SW 1271 (cell line): ENCODE measurements around the gene FAM135A.
"Not testable (repeated sequence)": the region's sequence is repeated elsewhere in the genome, so short reads cannot be mapped to it uniquely, and the experiment has no call there.

Experiments used
- DNase-seq, 2 experiments: peaks; one replicate each; lab custom pipeline; 2025; lab: John Stamatoyannopoulos, UW

FAM135A gene

DNA sequence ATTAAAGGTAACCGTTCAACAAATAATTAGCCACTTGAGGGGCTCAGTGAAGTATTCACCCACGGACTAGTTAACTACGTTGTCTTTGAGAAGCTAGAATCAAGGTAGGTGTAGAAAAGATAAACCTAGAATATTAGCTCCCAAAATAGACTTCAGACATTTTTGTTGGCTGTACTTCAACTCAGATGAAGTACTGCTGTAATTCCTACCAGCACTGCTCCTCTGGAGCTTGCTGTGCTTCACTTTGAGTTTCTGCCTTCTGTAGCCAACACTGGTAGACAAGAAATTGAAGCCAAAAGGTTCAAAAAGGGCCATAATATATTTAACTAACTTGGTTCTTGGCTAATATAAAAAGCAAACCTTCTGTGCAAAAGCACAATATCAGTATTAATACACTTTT is 134.6 kb downstream of the FAM135A start:
- DNase-seq = no peak

DNA sequence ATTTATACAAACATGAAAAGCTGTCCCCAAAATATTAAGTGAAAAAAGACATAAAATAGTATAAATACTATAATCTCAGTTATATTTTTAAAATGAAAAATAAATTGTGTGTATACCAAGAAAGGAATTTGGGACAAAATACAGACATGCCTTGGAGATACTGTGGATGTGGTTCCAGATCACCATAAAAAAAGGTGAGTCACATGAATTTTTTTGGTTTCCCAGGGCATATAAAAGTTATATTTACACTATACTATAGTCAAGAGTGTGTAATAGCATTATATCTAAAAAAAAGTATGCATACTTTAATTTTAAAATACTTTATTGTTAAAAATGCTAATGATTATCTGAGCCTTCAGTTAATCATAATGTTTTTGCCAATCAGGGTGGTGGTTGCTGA is 136.0 kb downstream of the FAM135A start:
- no peak for DNase-seq

DNA sequence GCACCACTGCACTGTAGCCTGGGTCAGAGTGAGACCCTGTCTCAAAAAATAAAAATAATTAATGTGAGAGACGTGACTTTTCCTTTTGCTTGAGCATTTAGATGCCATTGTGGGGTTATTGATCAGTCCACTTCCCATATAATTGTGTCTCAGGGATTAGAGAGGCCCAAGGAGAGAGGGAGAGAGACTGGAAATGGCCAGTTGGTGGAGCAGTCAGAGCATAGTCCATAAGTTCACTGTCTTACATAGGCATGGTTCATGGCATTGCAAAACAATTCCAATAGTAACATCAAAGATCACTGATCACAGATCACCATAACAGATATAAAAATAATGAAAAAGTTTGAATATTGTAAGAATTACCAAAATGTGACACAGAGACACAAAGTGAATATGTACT is 138.3 kb downstream of the FAM135A start:
- DNase-seq = no peak

DNA sequence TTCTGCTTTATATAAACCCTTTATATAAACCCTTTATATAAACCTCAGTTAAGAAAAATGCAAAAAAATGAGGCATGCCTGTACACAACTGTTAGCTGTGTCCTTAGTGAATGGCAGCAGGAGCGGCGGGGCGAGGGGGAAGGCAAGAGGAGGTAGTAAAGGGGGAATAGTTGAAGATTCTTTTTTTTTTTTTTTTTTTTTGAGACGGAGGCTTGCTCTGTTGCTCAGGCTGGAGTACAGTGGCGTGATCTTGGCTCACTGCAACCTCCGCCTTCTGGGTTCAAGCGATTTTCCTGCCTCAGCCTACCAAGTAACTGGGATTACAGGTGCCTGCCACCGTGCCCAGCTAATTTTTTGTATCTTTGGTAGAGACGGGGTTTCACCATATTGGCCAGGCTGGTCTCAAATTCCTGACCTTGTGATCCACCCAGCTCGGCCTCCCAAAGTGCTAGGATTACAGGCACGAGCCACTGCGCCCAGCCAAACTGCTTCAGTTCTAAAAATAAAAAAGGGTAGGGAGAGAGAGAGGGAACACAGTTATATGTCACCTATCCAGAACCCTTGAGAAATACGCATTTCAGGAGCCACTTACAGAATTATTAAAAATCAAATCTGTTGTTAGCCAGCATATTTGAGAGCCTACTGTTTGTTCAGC is 139.1 kb downstream of the FAM135A start:
- not testable (repeated sequence) for DNase-seq

DNA sequence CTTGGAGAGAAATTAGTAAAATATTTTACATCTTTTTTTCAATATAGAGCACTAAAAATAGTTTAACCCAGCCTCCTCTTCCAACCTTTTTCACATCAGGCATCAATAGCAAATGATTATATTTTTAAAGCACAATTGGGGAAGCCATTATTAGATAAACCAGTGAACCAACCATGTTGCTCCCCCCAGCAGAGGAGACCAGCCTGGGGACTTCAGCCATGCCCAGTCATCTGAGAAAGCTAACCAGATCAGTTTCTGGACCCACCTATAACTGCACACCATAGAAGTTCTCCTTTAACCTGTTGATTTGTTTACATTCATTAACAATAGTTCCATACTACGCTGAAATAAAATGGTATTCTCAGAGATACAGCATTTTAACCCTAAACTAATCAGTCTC is 139.7 kb downstream of the FAM135A start:
- DNase-seq = no peak

DNA sequence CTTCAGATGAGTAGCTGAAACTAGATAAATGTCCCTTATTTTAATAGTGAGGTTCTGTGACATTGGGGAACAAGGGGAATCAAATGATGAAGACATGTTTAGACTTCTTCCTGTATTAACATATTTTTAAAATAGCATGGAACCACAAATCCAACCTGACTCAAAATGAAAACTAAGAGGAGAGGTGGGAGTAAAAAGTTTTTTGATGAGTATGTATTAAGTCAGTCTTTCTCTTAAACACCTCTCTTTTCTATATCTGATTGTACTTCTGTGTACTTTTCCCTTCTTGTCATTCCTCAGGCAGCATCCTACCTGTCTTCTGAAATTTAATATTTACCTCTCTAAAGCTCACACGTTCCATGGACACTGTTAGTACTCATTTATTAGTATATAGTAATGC is 144.7 kb downstream of the FAM135A start:
- DNase-seq = no peak

DNA sequence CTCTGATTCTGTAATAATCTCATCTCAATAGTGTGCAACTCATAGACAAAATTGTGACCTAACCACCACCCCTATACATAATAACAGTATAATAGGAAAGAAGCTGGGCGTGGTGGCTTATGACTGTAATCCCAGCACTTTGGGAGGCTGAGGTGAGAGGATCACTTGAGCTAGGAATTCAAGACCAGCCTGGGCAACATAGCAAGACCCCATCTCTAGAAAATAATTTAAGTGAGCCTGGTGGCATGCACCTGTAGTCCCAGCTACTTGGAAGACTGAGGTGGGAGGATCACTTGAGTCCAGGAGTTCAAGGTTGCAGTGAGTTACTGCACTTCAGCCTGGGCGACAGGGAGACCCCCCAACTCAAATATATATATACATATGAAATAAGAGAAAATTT is 149.1 kb downstream of the FAM135A start:
- not testable (repeated sequence) for DNase-seq

DNA sequence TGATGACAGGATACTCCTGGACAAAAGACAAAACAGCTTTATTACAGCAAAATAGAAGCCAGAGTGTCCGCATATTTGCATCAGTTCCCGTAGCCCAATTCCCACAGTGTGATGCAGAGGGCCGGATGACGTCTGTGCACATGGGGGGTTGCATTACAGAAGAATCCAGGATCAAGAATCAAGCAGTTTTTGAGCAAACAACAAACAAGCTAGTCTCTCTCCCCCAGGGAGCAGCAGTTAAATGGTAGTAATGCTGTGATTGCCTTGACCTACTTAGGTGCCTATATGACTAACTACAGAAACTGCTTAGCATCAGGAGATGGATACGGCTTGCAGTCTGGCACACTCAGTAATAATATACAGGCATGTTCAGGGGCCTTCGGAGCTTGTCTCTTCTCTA is 150.2 kb downstream of the FAM135A start:
- DNase-seq = no peak

DNA sequence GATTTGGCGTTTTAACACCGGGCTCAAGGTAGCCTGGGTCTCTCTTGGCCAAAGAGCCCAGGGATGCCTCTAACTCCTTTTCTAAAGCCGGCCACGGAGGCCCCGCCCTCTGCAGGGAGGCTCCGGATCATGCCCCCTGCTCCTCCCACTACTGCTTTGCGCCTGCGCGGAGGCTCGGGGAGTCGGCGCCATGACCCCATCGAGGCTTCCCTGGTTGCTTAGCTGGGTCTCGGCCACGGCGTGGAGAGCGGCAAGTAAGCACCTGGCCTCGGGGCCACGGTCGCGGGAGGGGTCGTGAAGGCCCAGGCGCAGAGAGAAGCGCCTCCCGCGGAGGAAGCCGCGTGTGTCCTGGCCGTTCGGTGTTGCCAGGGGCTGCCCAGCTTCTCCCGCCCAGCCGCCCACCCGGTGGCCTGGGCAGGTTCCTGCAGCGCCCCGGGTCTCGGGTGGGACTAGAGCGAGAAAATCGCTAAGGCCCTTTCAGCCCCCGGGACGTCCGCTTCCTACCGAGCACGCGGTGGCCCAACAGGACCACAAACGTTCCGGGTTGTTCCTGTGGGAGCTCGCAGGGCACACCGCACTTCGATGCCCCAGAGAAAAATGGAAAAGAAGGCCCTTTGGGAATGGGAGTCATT is 153.6 kb downstream of the FAM135A start, which contains the start of gene SDHAF4:
Gene SDHAF4 (plus strand): TSS at position 180 of the 632 bp plus-strand sequence. CDS start 11 bp downstream, at position 191.
- peak; percentile 81 to 85 for DNase-seq

DNA sequence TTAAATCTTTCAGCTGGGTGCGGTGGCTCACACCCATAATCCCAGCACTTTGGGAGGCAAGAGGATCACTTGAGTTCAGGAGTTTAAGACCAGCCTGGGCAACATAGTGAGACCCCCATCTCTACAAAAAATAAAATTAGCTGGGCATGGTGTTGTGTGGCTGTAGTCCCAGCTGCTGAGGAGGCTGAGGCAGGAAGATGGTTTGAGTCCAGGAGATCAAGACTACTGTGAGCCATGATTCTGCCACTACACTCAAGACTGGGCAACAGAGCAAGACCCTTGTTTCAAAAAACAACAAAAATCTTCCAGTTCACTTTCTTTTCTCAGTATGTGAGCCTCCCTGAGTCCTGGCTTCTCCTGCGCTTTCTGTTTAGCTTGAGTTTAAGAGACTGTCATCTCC is 161.3 kb downstream of the FAM135A start:
- DNase-seq = no peak

DNA sequence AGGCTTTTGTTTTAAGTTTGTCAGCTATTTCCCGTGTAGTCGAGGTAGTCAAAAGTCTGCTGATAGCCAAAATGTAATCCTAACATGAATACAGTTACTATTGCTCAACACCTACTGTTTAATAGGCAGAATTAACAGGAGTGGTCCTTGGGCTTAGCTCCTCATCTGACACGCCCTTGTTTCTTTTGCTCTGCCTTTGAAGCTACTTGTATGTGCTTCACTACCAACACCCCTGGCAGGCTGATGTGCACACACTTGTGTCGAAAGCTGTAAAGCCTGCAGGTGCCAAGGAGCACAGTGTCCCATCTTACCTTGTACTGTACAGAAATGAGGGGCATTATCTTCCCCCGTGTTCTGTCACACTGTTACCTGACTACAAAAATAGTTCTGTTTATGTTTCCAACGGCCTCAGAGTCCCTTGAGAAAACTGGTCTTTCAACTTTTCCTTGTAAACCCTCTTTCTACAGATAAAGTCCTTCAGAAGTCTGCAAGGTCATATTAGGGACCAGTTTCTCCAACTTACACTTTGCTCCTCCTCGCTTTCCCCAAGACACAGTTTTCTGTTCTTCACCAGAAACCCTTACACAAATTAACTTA is 162.7 kb downstream of the FAM135A start:
- DNase-seq = no peak

DNA sequence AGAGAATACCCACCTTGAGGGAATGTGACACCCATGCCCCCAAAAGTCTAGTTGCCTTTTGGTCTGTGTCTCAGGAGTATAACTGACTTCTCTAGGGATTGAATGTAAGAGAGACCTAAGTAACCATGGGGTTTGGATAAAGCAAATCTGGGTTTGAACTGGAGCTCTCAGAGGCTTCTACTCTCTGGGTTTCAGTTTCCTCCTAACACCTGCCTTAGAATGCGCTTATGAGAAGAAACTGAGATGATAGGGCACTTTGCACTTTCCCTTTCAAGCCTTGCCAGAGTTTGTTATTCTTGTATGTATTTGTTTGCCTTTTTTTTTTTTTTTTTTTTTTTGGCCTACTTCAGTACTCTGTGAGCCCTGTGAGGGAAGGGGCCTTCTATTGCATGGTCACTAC is 172.8 kb downstream of the FAM135A start:
- DNase-seq = no peak

DNA sequence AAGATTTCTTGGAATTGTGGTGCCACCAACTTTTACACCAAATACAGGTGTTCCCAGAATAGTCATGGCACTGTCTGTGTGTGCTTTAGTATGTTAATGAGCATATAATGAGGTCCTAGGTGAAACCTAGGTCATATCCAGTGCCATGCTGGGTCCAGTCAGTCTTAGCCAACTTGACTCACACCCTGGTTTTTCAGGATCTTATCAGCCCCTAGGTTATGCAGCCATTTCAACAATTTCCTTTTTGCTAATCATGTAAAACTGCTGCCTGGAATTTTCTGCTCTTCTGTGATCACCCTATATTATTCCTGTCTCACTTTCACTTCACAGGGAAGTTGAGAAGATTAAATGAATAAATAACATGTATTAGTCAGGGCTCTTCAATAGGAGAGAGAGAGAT is 177.1 kb downstream of the FAM135A start:
- DNase-seq = no peak

DNA sequence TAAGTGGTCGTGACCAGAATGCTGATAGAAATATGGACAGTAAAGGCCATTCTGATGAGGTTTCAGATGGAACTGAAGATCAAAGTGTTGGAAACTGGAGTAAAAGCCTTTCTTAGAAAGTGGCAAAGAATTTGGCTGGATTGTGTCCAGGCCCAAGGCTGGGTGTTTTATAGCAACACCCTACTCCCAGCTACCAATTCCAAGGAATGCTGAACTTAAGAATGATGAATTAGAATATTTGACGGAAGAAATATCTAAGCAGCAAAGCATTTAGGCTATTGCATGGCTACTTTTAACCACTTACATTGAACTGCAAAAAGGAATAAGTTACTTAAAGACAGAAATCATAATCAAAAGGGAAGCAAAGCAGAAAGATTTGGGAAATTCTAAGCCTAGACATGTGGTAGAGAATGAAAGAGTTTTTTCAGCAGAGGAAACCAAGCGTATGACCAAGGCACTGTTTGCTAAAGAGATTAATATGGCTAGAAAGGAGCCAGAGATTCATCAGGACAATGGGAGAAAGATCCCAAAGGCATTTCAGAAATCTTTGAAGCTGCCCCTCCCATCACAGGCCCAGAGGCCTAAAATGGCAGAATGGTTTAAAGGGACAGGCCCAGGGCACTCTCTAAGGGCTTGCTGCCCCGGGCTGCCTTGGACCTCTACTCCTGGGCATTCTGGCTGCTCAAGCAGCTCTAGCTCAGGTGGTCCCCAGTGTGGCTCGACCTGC is 179.2 kb downstream of the FAM135A start:
- DNase-seq = no peak

DNA sequence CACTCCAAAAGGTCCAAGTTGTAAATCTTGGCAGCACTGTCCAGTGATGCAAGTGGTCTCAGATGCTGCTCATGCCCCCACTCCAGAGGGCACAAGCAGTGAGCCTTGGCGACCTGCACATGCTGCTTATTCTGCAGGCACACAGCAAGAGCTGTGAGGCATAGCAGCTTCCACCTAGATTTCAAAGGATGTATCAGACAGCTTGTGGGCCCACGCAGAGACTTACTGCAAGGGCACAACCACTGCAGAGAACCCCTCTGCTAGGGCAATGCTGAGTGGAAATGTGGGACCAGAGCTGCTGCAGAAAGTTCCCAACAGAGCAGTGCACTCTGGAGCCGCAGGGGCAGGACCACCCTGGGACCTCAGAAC is 179.8 kb downstream of the FAM135A start:
- DNase-seq = no peak

DNA sequence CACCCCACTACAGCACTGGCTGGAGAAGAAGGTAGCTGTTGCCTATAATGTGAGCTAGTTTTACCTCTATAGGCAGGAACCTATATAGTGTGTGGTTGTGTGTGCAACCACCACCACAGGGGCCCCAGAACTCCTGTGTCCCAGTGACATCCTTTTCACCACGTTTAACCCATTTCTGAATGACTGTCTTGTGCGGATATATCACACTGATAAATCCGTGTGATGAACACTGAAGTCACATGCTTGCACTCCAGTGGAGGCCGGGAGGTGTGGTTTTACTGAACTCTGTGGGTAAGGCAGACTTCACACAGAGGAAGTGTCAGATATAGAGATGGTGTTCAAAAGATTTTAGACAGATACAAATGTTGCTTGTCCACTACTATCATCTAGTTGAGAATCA is 185.9 kb downstream of the FAM135A start:
- DNase-seq = no peak

DNA sequence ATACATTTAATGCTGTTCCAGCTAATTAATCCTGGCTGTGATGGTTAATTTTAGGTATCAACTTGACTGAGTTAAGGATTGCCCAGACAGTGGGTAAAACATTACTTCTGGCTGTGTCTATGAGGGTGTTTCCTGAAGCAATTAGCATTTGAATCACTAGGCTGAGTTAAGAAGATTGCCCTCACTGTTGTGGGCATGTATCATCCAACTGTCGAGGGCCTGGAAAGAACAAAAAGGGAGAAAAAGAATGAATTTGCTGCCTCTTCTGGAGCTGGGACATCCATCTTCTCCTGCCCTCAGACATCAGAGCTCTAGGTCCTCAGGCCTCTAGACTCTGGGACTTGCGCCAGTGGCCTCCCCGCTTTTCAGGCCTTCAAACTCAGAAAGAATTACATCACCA is 187.7 kb downstream of the FAM135A start:
- no peak for DNase-seq

DNA sequence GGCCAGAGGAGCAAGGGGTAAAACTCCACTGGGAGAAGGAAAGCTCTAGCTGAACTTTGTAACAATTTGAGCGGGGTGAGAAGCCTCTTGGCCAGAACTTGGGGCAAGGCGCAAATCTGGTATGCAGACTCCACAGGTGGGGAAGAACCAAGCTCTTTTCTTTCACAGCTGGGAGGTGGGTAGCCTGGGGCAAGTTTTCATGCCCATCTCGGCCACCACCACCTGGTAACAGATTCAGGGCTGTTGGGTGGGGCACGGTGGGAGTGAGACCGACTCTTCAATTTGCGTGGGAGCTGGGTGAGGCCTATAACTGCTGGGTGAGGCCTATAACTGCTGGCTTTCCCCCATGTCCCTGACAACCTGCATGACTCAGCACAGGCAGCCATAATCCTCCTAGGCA is 190.9 kb downstream of the FAM135A start:
- no peak for DNase-seq

DNA sequence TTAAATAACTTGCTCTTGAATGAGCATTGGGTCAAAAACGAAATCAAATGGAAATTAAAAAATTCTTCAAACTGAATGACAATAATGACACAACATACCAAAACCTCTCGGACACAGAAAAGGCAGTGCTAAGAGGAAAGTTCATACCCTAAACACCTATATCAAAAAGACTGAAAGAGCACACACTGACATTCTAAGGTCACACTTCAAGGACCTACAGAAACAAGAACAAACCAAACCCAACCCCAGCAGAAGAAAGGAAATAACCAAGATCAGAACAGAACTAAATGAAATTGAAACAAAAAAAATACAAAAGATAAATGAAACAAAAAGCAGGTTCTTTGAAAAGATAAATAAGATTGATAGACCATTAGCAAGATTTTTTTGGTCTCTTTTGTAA is 194.1 kb downstream of the FAM135A start:
- not testable (repeated sequence) for DNase-seq

DNA sequence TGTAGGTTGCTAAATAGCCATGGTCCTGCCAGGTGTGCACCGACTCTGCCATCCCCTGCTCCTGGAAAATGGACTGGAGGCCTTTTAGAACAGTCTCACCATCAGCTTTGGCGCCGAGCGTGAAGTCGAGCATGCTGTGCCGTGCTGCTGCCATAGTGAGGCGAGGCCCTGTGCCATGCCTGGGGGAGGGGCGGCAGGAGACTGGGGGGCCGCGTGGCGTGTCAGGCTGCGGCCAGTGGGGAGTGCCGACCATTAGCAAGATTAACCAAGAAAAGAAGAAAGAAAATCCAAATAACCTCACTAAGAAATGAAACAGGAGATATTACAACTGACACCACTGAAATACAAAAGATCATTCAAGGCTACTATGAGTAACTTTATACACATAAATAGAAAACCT is 195.9 kb downstream of the FAM135A start:
- DNase-seq = not testable (repeated sequence)
